Stimulated activated CD8-positive, alpha-beta memory T cell treated with anti-CD3 and anti-CD28 coated beads, Interleukin-15, amount 100 ng/mL, for 48 hours (primary cell): ENCODE measurements around the gene SHB.

Experiments
- DNase-seq, 2 donors: peaks; one replicate each; pipeline ENCODE4 v3.0.0-alpha.2; 2020; ENCODE audit warnings: low read depth in 2 of 2

The SHB gene

GRCh38 chr9:37989701-37990100 lies 79.3 kb downstream of the SHB start:
- DNase-seq = no peak

- no peak for DNase-seq
These were observed 80.4 kb downstream of the SHB start for GRCh38 chr9:37988602-37989001.

DNA sequence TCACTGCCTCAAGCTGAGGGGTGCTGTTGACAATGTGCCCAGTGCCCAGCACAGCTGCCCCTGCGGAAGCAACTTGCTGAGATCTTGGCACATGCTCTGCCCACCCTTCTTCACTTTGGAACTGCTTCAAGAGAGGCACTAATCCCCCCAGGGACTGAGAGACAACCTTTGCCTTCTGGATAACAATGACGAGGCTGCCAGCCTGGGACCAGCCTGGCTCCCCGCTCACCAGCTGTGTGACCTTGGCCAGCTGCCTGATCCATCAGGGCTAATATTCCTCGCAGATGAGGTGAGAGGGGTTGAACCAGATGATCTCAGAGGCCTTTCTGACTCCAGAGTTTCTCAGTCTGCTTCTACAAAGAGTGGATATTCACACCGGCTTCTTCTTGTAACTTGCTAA lies 81.0 kb downstream of the SHB start:
- no peak for DNase-seq

- no peak for DNase-seq
These were observed 81.5 kb downstream of the SHB start for GRCh38 chr9:37987467-37987981.

DNA sequence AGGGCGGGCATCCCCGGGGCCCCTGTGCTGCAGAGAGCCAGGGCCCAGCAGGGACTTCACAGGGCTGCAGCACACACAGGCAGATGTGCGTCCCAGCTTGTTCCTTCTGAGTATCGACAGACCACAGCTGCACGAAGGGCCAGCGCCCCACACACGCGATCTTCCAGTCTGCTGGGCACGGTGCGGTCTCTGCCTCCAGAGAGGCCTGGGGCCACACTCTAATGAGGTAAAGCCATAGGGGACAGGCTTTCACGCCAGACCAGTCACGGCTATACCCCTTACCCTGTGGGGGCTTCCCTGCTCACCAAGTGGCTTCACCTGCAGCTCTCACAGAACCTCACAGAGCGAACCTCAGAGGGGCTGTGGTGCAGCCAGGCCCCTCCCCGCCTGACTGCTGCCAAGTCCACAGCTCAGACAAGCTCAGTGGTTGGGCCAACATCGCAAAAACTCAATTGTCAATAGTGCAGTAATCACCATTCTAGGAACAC lies 82.2 kb downstream of the SHB start:
- no peak for DNase-seq

- no peak for DNase-seq
These were observed 83.0 kb downstream of the SHB start for GRCh38 chr9:37986001-37986400.

- no peak for DNase-seq
These were observed 84.1 kb downstream of the SHB start for GRCh38 chr9:37984672-37985611.

GRCh38 chr9:37984278-37984671 lies 84.8 kb downstream of the SHB start:
- DNase-seq = no peak

GRCh38 chr9:37983381-37984067 lies 85.5 kb downstream of the SHB start:
- DNase-seq = no peak

GRCh38 chr9:37979844-37980243 lies 89.2 kb downstream of the SHB start:
- no peak for DNase-seq

DNA sequence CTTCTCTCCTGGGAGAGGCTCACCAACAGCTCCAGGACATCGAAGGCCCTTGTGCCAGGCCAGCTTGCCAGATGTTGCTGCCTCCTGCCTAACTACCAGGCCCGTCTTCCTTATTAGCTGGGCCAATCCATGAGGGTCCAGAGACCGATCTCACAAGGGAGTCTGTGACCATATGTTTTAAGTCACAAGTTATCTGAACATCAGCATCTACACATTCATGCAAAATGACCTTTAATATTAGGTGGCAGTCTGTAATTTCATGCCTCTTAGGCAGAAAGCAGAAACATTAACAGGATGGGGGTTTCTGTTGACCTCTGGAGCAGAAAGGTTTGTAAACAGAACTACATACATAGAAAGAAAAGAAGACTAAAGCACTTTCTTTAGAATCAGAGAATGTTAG lies 90.0 kb downstream of the SHB start:
- DNase-seq = no peak

DNA sequence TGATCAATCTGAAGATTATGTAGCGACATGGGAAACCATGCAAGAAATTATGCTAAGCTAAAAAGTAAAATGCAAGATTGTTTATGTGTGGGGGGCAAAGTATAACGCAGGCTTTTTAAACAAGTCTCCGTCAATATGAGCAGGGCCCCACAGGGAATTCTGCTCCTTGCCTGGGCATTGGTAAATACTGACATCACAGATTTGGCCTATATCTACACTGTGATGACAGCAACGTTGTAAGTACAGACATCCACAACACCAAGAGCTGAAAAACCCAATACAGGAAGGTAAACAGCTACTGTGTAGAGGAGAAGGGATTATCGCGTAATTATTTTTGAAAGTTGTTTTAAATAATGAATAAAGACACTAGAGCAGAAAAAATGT lies 90.6 kb downstream of the SHB start:
- DNase-seq = no peak

DNA sequence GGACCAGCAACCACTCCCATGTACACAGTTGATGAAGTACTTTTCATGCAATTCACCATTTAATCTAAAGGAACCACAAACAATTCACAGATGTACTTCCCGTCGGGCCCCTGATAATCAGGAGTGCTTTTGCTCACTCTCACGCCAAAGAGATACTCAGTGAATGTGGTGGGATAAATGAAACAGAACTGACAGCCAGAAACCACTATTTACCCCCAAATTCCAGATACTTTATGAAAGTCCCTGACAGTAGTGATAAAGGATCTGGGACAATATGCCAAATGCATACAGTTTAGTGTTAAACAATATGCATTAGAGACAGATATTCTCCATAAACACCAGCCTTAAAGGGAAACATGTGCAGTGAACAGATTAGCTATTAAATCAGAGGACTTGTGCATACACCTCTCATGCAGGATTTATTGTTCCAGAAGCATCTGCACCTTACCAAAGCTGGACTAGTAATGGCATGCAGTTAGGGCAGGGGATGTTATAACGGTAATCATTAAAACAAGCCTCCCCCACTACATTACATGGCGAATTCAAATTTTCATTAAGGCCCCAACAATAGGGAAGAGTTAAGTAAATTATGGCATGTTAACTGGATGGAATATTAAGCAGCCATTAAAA lies 91.1 kb downstream of the SHB start:
- DNase-seq = no peak

DNA sequence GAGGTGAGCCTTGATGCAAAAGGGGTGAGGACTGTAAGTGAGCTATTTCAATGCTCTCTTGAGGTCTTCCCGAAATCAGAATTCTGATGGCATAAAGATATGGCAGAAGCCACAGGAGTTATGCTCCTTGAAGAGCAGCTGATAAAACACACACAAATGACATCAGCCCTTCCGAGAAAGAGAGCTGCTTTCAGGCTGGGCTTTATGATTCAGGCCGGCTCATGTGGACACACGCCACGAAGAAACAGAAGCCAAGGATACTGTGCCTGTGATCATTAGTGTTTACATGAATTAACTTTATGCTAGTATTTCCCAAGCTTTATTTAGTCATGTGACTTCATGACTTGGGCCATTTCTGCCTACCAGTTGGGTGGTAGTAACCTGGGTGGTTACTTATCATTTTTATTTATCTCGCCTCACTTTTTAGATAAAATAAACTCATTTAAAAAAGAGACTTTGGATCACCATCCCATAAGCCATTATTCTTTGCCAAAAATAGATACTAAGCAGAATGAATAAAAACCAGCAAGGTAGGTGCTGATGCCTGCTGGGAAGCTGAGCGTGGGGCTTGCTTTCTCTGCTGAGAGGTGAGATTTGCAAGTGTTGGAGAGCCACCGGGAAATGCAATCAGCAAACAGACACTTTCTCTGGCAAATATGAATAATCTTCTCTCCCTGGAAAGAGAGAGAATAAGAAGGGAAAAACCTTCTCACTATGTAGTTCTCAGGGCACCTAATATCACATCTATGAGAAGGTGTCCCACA lies 92.1 kb downstream of the SHB start:
- no peak for DNase-seq

DNA sequence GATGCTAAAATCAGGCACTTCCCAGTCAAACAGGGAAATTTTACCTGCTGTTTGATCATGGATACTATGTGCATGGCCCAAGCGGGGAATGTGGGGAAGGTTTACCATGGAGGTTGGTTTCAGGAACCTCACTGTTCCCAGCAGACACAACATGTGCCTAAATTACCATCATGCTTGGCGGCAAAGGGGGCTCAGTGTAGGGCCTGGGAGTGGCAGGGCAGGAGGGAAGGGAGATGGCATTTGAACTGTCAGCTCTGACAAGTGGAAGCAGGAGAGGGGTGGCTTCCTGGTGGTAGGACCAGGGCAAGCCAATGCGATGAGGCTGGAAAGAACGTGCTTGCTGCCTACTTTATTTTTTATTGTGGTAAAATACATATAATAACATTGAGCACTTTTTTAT lies 93.4 kb downstream of the SHB start:
- no peak for DNase-seq

DNA sequence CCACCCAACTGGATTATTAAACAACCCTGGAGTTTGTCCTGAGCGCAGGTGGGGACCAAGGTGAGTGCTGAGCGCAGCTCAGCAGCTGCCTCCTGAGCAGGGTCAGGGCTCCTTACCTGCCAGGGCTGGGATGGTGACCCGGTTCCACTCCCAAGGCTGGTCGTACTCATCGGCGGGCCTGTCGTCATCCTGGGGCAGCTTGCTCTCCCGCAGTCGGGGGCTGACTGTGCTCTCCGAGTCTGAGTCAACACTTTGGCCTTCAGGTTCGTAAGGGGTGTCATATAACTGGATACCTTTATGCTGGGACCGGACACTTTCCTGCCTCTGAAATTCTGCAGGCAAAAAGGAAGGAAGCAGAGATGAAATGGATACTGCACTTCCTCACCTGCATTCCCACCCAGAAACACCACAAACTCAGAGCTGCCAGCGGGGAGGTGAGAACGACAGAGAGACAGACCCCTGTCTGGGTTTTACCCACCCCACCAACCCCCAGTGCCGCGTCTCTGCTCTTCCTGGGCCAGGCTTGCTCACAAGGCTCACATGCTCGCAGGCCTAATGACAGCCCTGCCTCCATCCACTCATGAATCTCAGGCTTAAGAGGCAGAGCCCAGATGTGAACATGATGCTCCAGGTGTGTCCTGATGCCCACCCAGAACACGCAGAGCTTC lies 94.4 kb downstream of the SHB start:
- DNase-seq = no peak

- no peak for DNase-seq
These were observed 96.6 kb downstream of the SHB start for GRCh38 chr9:37972351-37972848.

GRCh38 chr9:37971691-37972090 lies 97.3 kb downstream of the SHB start:
- DNase-seq = no peak

- peak in 1 of 2 donors; percentile 20 for DNase-seq
These were observed 97.9 kb downstream of the SHB start for GRCh38 chr9:37971108-37971459.

GRCh38 chr9:37970301-37971107 lies 98.5 kb downstream of the SHB start:
- no peak for DNase-seq
